MM.1S (cell line): ENCODE results near the gene BEND6.

Experiments
- DNase-seq: peaks from one replicate; pipeline ENCODE4 v3.0.0-alpha.2; 2015
- H2AFZ ChIP-seq: fragments of 300-600 bp; sonication (generic); 2 replicates; pipeline ENCODE4 v1.6.0; 2016; ENCODE audit warnings: antibody characterized with exemption, low read length
- H3F3A ChIP-seq: fragments of 300-600 bp; sonication (generic); 2 replicates; pipeline ENCODE4 v1.6.1; 2016; ENCODE audit warnings: mild to moderate bottlenecking, antibody characterized with exemption, low read length, moderate library complexity, mixed read lengths; ENCODE audit not compliant: insufficient read depth
- H3K27ac ChIP-seq: fragments of 300-600 bp; sonication (generic); 2 replicates; pipeline ENCODE4 v1.5.1; 2016; ENCODE audit warnings: mild to moderate bottlenecking, low read length
- H3K27me3 ChIP-seq: fragments of 300-600 bp; sonication (generic); replicated peaks from 2 replicates; pipeline ENCODE4 v1.6.0; 2016; ENCODE audit warnings: low read length; ENCODE audit not compliant: insufficient read depth
- H3K36me3 ChIP-seq: fragments of 300-600 bp; sonication (generic); replicated peaks from 2 replicates; pipeline ENCODE4 v1.6.1; 2016; ENCODE audit warnings: mild to moderate bottlenecking, low read length, mixed read lengths; ENCODE audit not compliant: insufficient read depth
- H3K4me1 ChIP-seq: fragments of 300-600 bp; sonication (generic); 2 replicates; pipeline ENCODE4 v1.6.1; 2016; ENCODE audit warnings: low read length, mixed read lengths
- H3K4me2 ChIP-seq: fragments of 300-600 bp; sonication (generic); 2 replicates; pipeline ENCODE4 v1.6.0; 2016; ENCODE audit warnings: low read depth, low read length
- H3K4me3 ChIP-seq: fragments of 300-600 bp; sonication (generic); 2 replicates; pipeline ENCODE4 v1.5.1; 2016; ENCODE audit warnings: low read length, mixed read lengths
- H3K79me2 ChIP-seq: fragments of 300-600 bp; sonication (generic); 2 replicates; pipeline ENCODE4 v1.6.1; 2016; ENCODE audit warnings: mixed run types, low read length, mixed read lengths
- H3K9ac ChIP-seq: fragments of 300-600 bp; sonication (generic); 2 replicates; pipeline ENCODE4 v1.6.1; 2016; ENCODE audit warnings: low read length, mixed read lengths
- H3K9me2 ChIP-seq: fragments of 300-600 bp; sonication (generic); replicated peaks from 2 replicates; pipeline ENCODE4 v1.6.1; 2016; ENCODE audit warnings: mild to moderate bottlenecking, low read length, mixed read lengths; ENCODE audit not compliant: insufficient read depth
- H3K9me3 ChIP-seq: fragments of 300-600 bp; sonication (generic); replicated peaks from 2 replicates; pipeline ENCODE4 v1.6.1; 2016; ENCODE audit warnings: mild to moderate bottlenecking, low read length, mixed read lengths; ENCODE audit not compliant: insufficient read depth
- H4K20me1 ChIP-seq: fragments of 300-600 bp; sonication (generic); 2 replicates; pipeline ENCODE4 v1.6.1; 2016; ENCODE audit warnings: mild to moderate bottlenecking, low read length, moderate library complexity, mixed read lengths; ENCODE audit not compliant: insufficient read depth
- CTCF ChIP-seq: fragments of 300-600 bp; sonication (generic); IDR thresholded peaks from 2 replicates; pipeline ENCODE4 v1.5.1; 2016; ENCODE audit warnings: antibody characterized with exemption, low read length, mixed read lengths
- EZH2 ChIP-seq: fragments of 300-600 bp; sonication (generic); optimal IDR thresholded peaks from 2 replicates; pipeline ENCODE3; 2017; ENCODE audit warnings: low read depth, mild to moderate bottlenecking, antibody characterized with exemption, low read length, mixed read lengths
- EZH2phosphoT487 ChIP-seq: fragments of 300-600 bp; sonication (generic); IDR thresholded peaks from 2 replicates; pipeline ENCODE4 v1.6.1; 2018; ENCODE audit warnings: antibody characterized with exemption, low read length

BEND6 gene

GRCh38 chr6:57017069-57017468 is 62.2 kb downstream of the BEND6 start:
- no peak overlapping the region for H3K4me3 ChIP-seq
- no peak overlapping the region for H2AFZ ChIP-seq
- H3K9me2 ChIP-seq: no peaks in the 10 kb centered on the region

DNA sequence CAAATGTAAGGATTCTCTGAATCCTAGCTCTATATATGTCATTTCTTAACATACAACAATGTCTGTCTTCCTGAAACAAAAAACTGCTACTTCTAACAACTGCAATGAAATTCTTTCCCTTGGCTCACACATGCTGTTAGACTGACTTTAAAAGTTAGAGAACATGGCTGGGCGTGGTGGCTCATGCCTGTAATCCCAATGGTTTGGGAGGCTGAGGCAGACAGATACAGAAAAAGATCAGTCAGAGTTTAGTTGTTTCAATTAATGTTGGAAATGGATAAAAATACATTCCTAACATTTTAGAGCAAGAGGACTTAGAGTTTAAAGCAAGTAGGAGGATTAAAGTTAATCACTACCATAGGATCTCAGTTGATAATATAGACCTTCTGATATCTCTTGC is 62.9 kb downstream of the BEND6 start:
- DNase-seq: no peak
- no peak for TF ChIP-seq EZH2phosphoT487
- no peak for TF ChIP-seq EZH2
- TF ChIP-seq CTCF: no peak
- Histone ChIP-seq H3F3A (no peaks in the 10 kb centered on the region; the same call in 1 of the 2 replicates), H3K27ac (no peak overlapping the region), H3K27me3 (no peaks in the 10 kb centered on the region), H3K36me3 (no peaks in the 10 kb centered on the region), H3K4me1 (0 out of 2 replicates have a peak, but pooled peaks cover 9% of the 10 kb centered on the region), H3K79me2 (no peaks in the 10 kb centered on the region), H3K4me3 (no peak overlapping the region), H4K20me1 (no peaks in the 10 kb centered on the region), H2AFZ (no peak overlapping the region), H3K9me3 (no peaks in the 10 kb centered on the region), H3K9me2 (no peaks in the 10 kb centered on the region), H3K9ac (no peak overlapping the region), H3K4me2 (no peak overlapping the region)

More at GRCh38 chr6:57017069-57017468, 62.2 kb downstream of the BEND6 start:
- Histone ChIP-seq H3K27ac (no peak overlapping the region), H3K4me1 (0 out of 2 replicates have a peak, but pooled peaks cover 9% of the 10 kb centered on the region), H3K9ac (no peak overlapping the region), H3K27me3 (no peaks in the 10 kb centered on the region), H4K20me1 (no peaks in the 10 kb centered on the region), H3K36me3 (no peaks in the 10 kb centered on the region), H3K9me3 (no peaks in the 10 kb centered on the region), H3K79me2 (no peaks in the 10 kb centered on the region), H3F3A (no peaks in the 10 kb centered on the region), H3K4me2 (no peak overlapping the region)
- DNase-seq: no peak
- TF ChIP-seq EZH2phosphoT487 (no peak), CTCF (no peak), EZH2 (no peak)

GRCh38 chr6:57019434-57019833 is 64.5 kb downstream of the BEND6 start:
- DNase-seq: no peak
- no peak for TF ChIP-seq CTCF
- TF ChIP-seq EZH2: no peak
- TF ChIP-seq EZH2phosphoT487: no peak
- no peaks in the 10 kb centered on the region for H4K20me1 ChIP-seq
- H3F3A ChIP-seq: no peaks in the 10 kb centered on the region; the same call in 1 of the 2 replicates
- no peaks in the 10 kb centered on the region for H3K9me2 ChIP-seq
- H3K4me1 ChIP-seq: 0 out of 2 replicates have a peak, but pooled peaks cover 9% of the 10 kb centered on the region
- H3K4me2 ChIP-seq: no peak overlapping the region
- no peaks in the 10 kb centered on the region for H3K79me2 ChIP-seq
- H3K9me3 ChIP-seq: no peaks in the 10 kb centered on the region
- H2AFZ ChIP-seq: no peak overlapping the region
- no peaks in the 10 kb centered on the region for H3K36me3 ChIP-seq
- H3K27me3 ChIP-seq: no peaks in the 10 kb centered on the region
- no peak overlapping the region for H3K9ac ChIP-seq
- no peak overlapping the region for H3K4me3 ChIP-seq
- no peak overlapping the region for H3K27ac ChIP-seq
